KMS-11 (cell line): ENCODE data around the gene UBE2G2.

ENCODE experiments used
- H2AFZ ChIP-seq: fragments of 200-600 bp; sonication (generic); 2 replicates; pipeline ENCODE4 v1.6.1; 2016; ENCODE audit warnings: antibody characterized with exemption, mixed run types, low read depth
- H3K27ac ChIP-seq: fragments of 200-600 bp; sonication (generic); 2 replicates; pipeline ENCODE4 v1.6.1; 2016; ENCODE audit warnings: mild to moderate bottlenecking, mixed run types
- H3K27me3 ChIP-seq: fragments of 200-600 bp; sonication (generic); 2 replicates; pipeline ENCODE4 v1.6.1; 2017; ENCODE audit warnings: mild to moderate bottlenecking, low read depth, mixed run types, moderate library complexity; ENCODE audit not compliant: insufficient read depth
- H3K36me3 ChIP-seq: fragments of 200-600 bp; sonication (generic); 2 replicates; pipeline ENCODE4 v1.6.1; 2017; ENCODE audit warnings: mild to moderate bottlenecking, mixed run types; ENCODE audit not compliant: insufficient read depth
- H3K4me1 ChIP-seq: fragments of 200-600 bp; sonication (generic); 2 replicates; pipeline ENCODE4 v1.6.1; 2016; ENCODE audit warnings: mild to moderate bottlenecking, low read depth, mixed run types; ENCODE audit not compliant: poor library complexity, severe bottlenecking
- H3K4me2 ChIP-seq: fragments of 200-600 bp; sonication (generic); 2 replicates; pipeline ENCODE4 v1.7.0; 2016; ENCODE audit warnings: mild to moderate bottlenecking, mixed run types
- H3K4me3 ChIP-seq: fragments of 200-600 bp; sonication (generic); IDR thresholded peaks from 2 replicates; pipeline ENCODE4 v1.6.1; 2017; ENCODE audit warnings: low read depth, low read length, mixed read lengths; ENCODE audit not compliant: insufficient read depth
- H3K79me2 ChIP-seq: fragments of 200-600 bp; sonication (generic); 2 replicates; pipeline ENCODE4 v1.6.1; 2016; ENCODE audit warnings: low read depth, mixed run types; ENCODE audit not compliant: insufficient read depth
- H3K9ac ChIP-seq: fragments of 200-600 bp; sonication (generic); 2 replicates; pipeline ENCODE4 v1.6.1; 2016; ENCODE audit warnings: mild to moderate bottlenecking, mixed run types
- H4K20me1 ChIP-seq: fragments of 200-600 bp; sonication (generic); 2 replicates; pipeline ENCODE4 v1.6.1; 2016; ENCODE audit warnings: mild to moderate bottlenecking, mixed run types; ENCODE audit not compliant: insufficient read depth
- CTCF ChIP-seq: fragments of 200-600 bp; sonication (generic); conservative IDR thresholded peaks from 2 replicates; pipeline ENCODE4 v1.6.1; 2017; ENCODE audit warnings: low read depth, mild to moderate bottlenecking, antibody characterized with exemption, low read length, moderate library complexity, mixed read lengths

UBE2G2 gene

GRCh38 chr21:44829507-44830092 is 28.0 kb upstream of the UBE2G2 start:
- Histone ChIP-seq H3K4me2 (no peak overlapping the region), H3K27ac (no peak overlapping the region), H3K4me1 (no peaks in the 10 kb centered on the region), H3K79me2 (no peaks in the 10 kb centered on the region), H3K36me3 (no peaks in the 10 kb centered on the region), H3K4me3 (no peak overlapping the region), H4K20me1 (no peaks in the 10 kb centered on the region), H3K9ac (no peak overlapping the region), H3K27me3 (peaks cover 83% of the 10 kb centered on the region), H2AFZ (no peak overlapping the region)
- TF ChIP-seq CTCF: no peak

- Histone ChIP-seq H3K4me3 (no peak overlapping the region), H3K27me3 (peaks cover 74% of the 10 kb centered on the region), H3K4me2 (no peak overlapping the region), H3K4me1 (no peaks in the 10 kb centered on the region), H2AFZ (no peak overlapping the region), H3K27ac (no peak overlapping the region), H3K79me2 (no peaks in the 10 kb centered on the region), H3K36me3 (no peaks in the 10 kb centered on the region), H4K20me1 (no peaks in the 10 kb centered on the region), H3K9ac (no peak overlapping the region)
- TF ChIP-seq CTCF: no peak
Measured at GRCh38 chr21:44828362-44829056, 26.9 kb upstream of the UBE2G2 start.

- no peak overlapping the region for H3K9ac ChIP-seq
- H2AFZ ChIP-seq: no peak overlapping the region
- no peaks in the 10 kb centered on the region for H4K20me1 ChIP-seq
- H3K4me3 ChIP-seq: no peak overlapping the region
- peaks cover 35% of the 10 kb centered on the region; the same call in 1 of the 2 replicates for H3K27me3 ChIP-seq
- no peak overlapping the region for H3K4me2 ChIP-seq
- no peaks in the 10 kb centered on the region for H3K36me3 ChIP-seq
- no peak for TF ChIP-seq CTCF
- no peak overlapping the region for H3K27ac ChIP-seq
- no peaks in the 10 kb centered on the region for H3K4me1 ChIP-seq
- no peaks in the 10 kb centered on the region for H3K79me2 ChIP-seq
Measured at GRCh38 chr21:44823179-44823660, 21.6 kb upstream of the UBE2G2 start.

- TF ChIP-seq CTCF: no peak
- Histone ChIP-seq H4K20me1 (no peaks in the 10 kb centered on the region), H3K36me3 (no peaks in the 10 kb centered on the region)
Measured at GRCh38 chr21:44822484-44823178, 21.0 kb upstream of the UBE2G2 start.

More at GRCh38 chr21:44822484-44823178, 21.0 kb upstream of the UBE2G2 start:
- Histone ChIP-seq H3K27me3 (peaks cover 29% of the 10 kb centered on the region; the same call in 1 of the 2 replicates), H3K9ac (no peak overlapping the region), H3K4me3 (no peak overlapping the region), H3K27ac (no peak overlapping the region), H3K4me2 (no peak overlapping the region), H3K4me1 (no peaks in the 10 kb centered on the region), H3K79me2 (no peaks in the 10 kb centered on the region), H2AFZ (no peak overlapping the region)
